H1 (cell line): ENCODE measurements around the gene CTNNA3. TPM values are rescaled to one million over a fixed set of nuclear protein-coding genes. Genes with fewer than 3 reads are reported as not detected.
"Not testable (repeated sequence)": the region's sequence is repeated elsewhere in the genome, so short reads cannot be mapped to it uniquely, and the experiment has no call there.

ENCODE experiments used
- CTCF ChIA-PET: fragments of 300-600 bp; sonication (Branson Sonifier 250); formaldehyde crosslinking; loops from one replicate; lab custom pipeline; 2021; ENCODE audit not compliant: partially characterized antibody; lab: Charles Lee
- POLR2A ChIA-PET: fragments of 300-600 bp; sonication (Branson Sonifier 250); formaldehyde crosslinking; loops from one replicate; lab custom pipeline; 2021; ENCODE audit warnings: inconsistent platforms; ENCODE audit not compliant: partially characterized antibody; lab: Charles Lee
- DNase-seq, 2 experiments: peaks; one replicate each; pipeline versions ENCODE4 v3.0.0 to v3.0.0-alpha.2; 2010 to 2022; ENCODE audit warnings: low spot score in 2 of 2, low read depth in 1 of 2, mixed read lengths in 1 of 2
- FAIRE-seq: peaks from 2 replicates; lab custom pipeline; 2011; peaks lifted over from hg19 to GRCh38; lab: Jason Lieb, UNC
- H2AFZ ChIP-seq: 2 replicates; pipeline ENCODE4 v1.8.1; 2012; ENCODE audit warnings: low read length, inconsistent platforms
- H2AK5ac ChIP-seq: 2 replicates; pipeline ENCODE4 v1.6.1; 2013; ENCODE audit warnings: low read depth, low read length
- H2BK120ac ChIP-seq: replicated peaks from 2 replicates; pipeline ENCODE3; 2013; ENCODE audit warnings: low read depth, low read length, inconsistent platforms
- H2BK12ac ChIP-seq: 2 replicates; pipeline ENCODE4 v1.6.1; 2013; ENCODE audit warnings: low read depth, low read length
- H2BK15ac ChIP-seq: 2 replicates; pipeline ENCODE4 v1.6.1; 2013; ENCODE audit warnings: low read length
- H2BK20ac ChIP-seq: 2 replicates; pipeline ENCODE4 v1.6.1; 2013; ENCODE audit warnings: low read length
- H2BK5ac ChIP-seq: 2 replicates; pipeline ENCODE4 v1.6.1; 2013; ENCODE audit warnings: low read depth, low read length
- H3K14ac ChIP-seq: 2 replicates; pipeline ENCODE4 v1.6.1; 2013; ENCODE audit warnings: inconsistent platforms; ENCODE audit not compliant: insufficient read length
- H3K18ac ChIP-seq: 2 replicates; pipeline ENCODE4 v1.6.1; 2013; ENCODE audit warnings: low read length; ENCODE audit errors: extremely low read depth
- H3K23ac ChIP-seq: 2 replicates; pipeline ENCODE4 v1.6.1; 2013; ENCODE audit warnings: inconsistent platforms; ENCODE audit not compliant: insufficient read length
- H3K23me2 ChIP-seq: 2 replicates; pipeline ENCODE4 v1.6.1; 2013; ENCODE audit warnings: low read depth, low read length
- H3K27ac ChIP-seq: 2 replicates; pipeline ENCODE4 v1.6.1; 2011; ENCODE audit warnings: low read depth, low read length, inconsistent platforms
- H3K27me3 ChIP-seq, 4 experiments: replicated peaks in 1 of 4; 1 replicate in 1 of 4; 2 replicates in 3 of 4; pipeline versions ENCODE4 v1.6.1 to v1.8.1; 2011 to 2013; ENCODE audit warnings: low read length in 3 of 4, mild to moderate bottlenecking in 3 of 4, inconsistent platforms in 2 of 4, mixed read lengths in 2 of 4, moderate library complexity in 1 of 4; ENCODE audit not compliant: control insufficient read depth in 3 of 4, insufficient read depth in 3 of 4; ENCODE audit errors: extremely low read depth in 1 of 4
- H3K36me3 ChIP-seq, 4 experiments: 2 replicates each; pipeline versions ENCODE4 v1.6.1 to v1.8.1; 2011 to 2013; ENCODE audit warnings: mild to moderate bottlenecking in 4 of 4, low read length in 3 of 4, moderate library complexity in 2 of 4, control low read depth in 1 of 4, inconsistent platforms in 1 of 4; ENCODE audit not compliant: insufficient read depth in 4 of 4, control insufficient read depth in 2 of 4
- H3K4ac ChIP-seq: replicated peaks from 2 replicates; pipeline ENCODE3; 2013; ENCODE audit warnings: low read length, low read depth, mixed read lengths, inconsistent platforms; ENCODE audit not compliant: insufficient read length
- H3K4me1 ChIP-seq, 4 experiments: replicated peaks in 1 of 4; 1 replicate in 1 of 4; 2 replicates in 3 of 4; pipeline versions ENCODE4 v1.6.1 to v1.8.1; 2011 to 2013; ENCODE audit warnings: low read length in 3 of 4, inconsistent platforms in 2 of 4, mixed read lengths in 1 of 4; ENCODE audit not compliant: insufficient read depth in 4 of 4, control insufficient read depth in 3 of 4
- H3K4me2 ChIP-seq, 2 experiments: 2 replicates each; pipeline versions ENCODE4 v1.6.1 to v1.8.1; 2011 to 2013; ENCODE audit warnings: low read depth in 2 of 2, low read length in 2 of 2, control low read depth in 1 of 2, inconsistent platforms in 1 of 2, mild to moderate bottlenecking in 1 of 2; ENCODE audit not compliant: insufficient read depth in 1 of 2
- H3K4me3 ChIP-seq, 4 experiments: fragments of 200-600, 300-600 bp in 1 of 4; sonication (generic), shearing (Covaris generic), sonication (Bioruptor Twin) in 1 of 4; 2 replicates each; pipeline versions ENCODE4 v1.5.1 to v1.8.1; 2011 to 2016; ENCODE audit warnings: low read length in 4 of 4, low read depth in 3 of 4, control low read depth in 2 of 4, inconsistent platforms in 2 of 4, mild to moderate bottlenecking in 2 of 4, mixed read lengths in 1 of 4, moderate library complexity in 1 of 4; ENCODE audit not compliant: insufficient read depth in 2 of 4; ENCODE audit errors: extremely low read depth in 1 of 4
- H3K56ac ChIP-seq: replicated peaks from 2 replicates; pipeline ENCODE3; 2013; ENCODE audit warnings: low read depth, mild to moderate bottlenecking, mixed read lengths, low read length, inconsistent platforms; ENCODE audit not compliant: insufficient read length
- H3K79me1 ChIP-seq: 2 replicates; pipeline ENCODE4 v1.6.1; 2013; ENCODE audit warnings: low read depth, low read length, control low read depth
- H3K79me2 ChIP-seq, 2 experiments: 2 replicates each; pipeline versions ENCODE4 v1.6.1 to v1.8.1; 2012 to 2013; ENCODE audit warnings: low read length in 2 of 2, mild to moderate bottlenecking in 2 of 2, inconsistent platforms in 1 of 2; ENCODE audit not compliant: insufficient read depth in 2 of 2, control insufficient read depth in 1 of 2
- H3K9ac ChIP-seq, 4 experiments: replicated peaks in 1 of 4; 1 replicate in 1 of 4; 2 replicates in 3 of 4; pipeline versions ENCODE4 v1.6.1 to v1.8.1; 2011 to 2013; ENCODE audit warnings: low read depth in 3 of 4, low read length in 3 of 4, control low read depth in 2 of 4, mild to moderate bottlenecking in 2 of 4, moderate library complexity in 2 of 4, inconsistent platforms in 1 of 4; ENCODE audit errors: extremely low read depth in 1 of 4
- H3K9me3 ChIP-seq, 2 experiments: 2 replicates each; pipeline versions ENCODE4 v1.6.1 to v1.8.1; 2012 to 2013; ENCODE audit warnings: mild to moderate bottlenecking in 2 of 2, moderate library complexity in 2 of 2, control low read depth in 1 of 2, inconsistent platforms in 1 of 2, low read depth in 1 of 2, low read length in 1 of 2, mixed read lengths in 1 of 2; ENCODE audit not compliant: insufficient read depth in 2 of 2
- H4K20me1 ChIP-seq, 2 experiments: replicated peaks in 1 of 2; 2 replicates each; pipeline versions ENCODE3 to v1.8.1; 2011 to 2013; ENCODE audit warnings: inconsistent platforms in 2 of 2, low read length in 2 of 2, mild to moderate bottlenecking in 1 of 2; ENCODE audit not compliant: insufficient read depth in 2 of 2, control insufficient read depth in 1 of 2
- H4K5ac ChIP-seq: 2 replicates; pipeline ENCODE4 v1.6.1; 2013; ENCODE audit warnings: low read length, low read depth, mixed read lengths, inconsistent platforms; ENCODE audit not compliant: insufficient read length
- H4K8ac ChIP-seq: 2 replicates; pipeline ENCODE4 v1.8.0; 2013; ENCODE audit warnings: mild to moderate bottlenecking, moderate library complexity, low read length, inconsistent platforms; ENCODE audit not compliant: insufficient read depth; ENCODE audit errors: extremely low read depth
- H4K91ac ChIP-seq: replicated peaks from 2 replicates; pipeline ENCODE3; 2013; ENCODE audit warnings: low read length, mixed read lengths, inconsistent platforms; ENCODE audit not compliant: insufficient read length
- CTCF ChIP-seq, 3 experiments: IDR thresholded peaks; 1 replicate in 2 of 3; 2 replicates in 1 of 3; pipeline versions ENCODE4 v1.5.1 to v1.6.1; 2011; ENCODE audit warnings: low read length in 3 of 3, mild to moderate bottlenecking in 3 of 3, inconsistent platforms in 2 of 3, low read depth in 1 of 3, moderate library complexity in 1 of 3; ENCODE audit not compliant: insufficient read depth in 1 of 3; ENCODE audit errors: control extremely low read depth in 1 of 3
- RAD21 ChIP-seq, 2 experiments: IDR thresholded peaks in 1 of 2; conservative IDR thresholded peaks in 1 of 2; 2 replicates each; pipeline ENCODE4 v1.6.1; 2011; ENCODE audit warnings: low read depth in 2 of 2, low read length in 2 of 2, improper control_type of control experiment in 1 of 2, inconsistent platforms in 1 of 2, mild to moderate bottlenecking in 1 of 2, moderate library complexity in 1 of 2
- WGBS, 2 experiments: shearing (Covaris generic) in 1 of 2; methylation state at CpG; one replicate each; pipeline versions ENCODE4 v1.1.6 to v1.1.7; 2013 to 2015; ENCODE audit warnings: low lambda C conversion rate in 2 of 2, mixed read lengths in 2 of 2, inconsistent platforms in 1 of 2, low coverage in 1 of 2, missing lambda C conversion rate in 1 of 2; ENCODE audit not compliant: insufficient replicate concordance in 2 of 2, insufficient coverage in 1 of 2, insufficient read length in 1 of 2; ENCODE audit errors: extremely low coverage in 1 of 2, missing lambda C conversion rate in 1 of 2; 5-methylcytosine and 5-hydroxymethylcytosine counted together
- polyA plus RNA-seq, 7 experiments: library from polyadenylated mRNA; depleted of rRNA in 3 of 7; stranded (reverse) in 5 of 7; unstranded in 2 of 7; fragments of >200 nt in 5 of 7; fragments of 200-250 nt in 2 of 7; gene quantifications; 1 replicate in 5 of 7; 2 replicates in 1 of 7; 4 replicates in 1 of 7; pipeline versions ENCODE4 v1.2.1 to v1.2.3, GENCODE V29; 2011 to 2013; ENCODE audit warnings: missing spikeins in 2 of 7, mixed read lengths in 2 of 7
- total RNA-seq: library from RNA; stranded (reverse); fragmentation: NEBNext Ultra II Directional; extraction: Animal tissue kit (Norgen Biotek cat#: 25700); gene quantifications from 2 replicates; pipeline ENCODE4 v1.2.1, GENCODE V29; 2021

Gene CTNNA3
- total and polyA plus RNA-seq, 2 of the 8 experiments (the other 6 are each of a cell fraction or from before 2014, with no cell fraction given) = 1.3 to 1.5 TPM

- 88% methylated on average over 3 of the region's 3 CpGs; no CpG with 5 or more reads in 1 of the 2 experiments for WGBS, 2 experiments
- H3K4ac ChIP-seq, H3K9ac ChIP-seq, H3K79me2 ChIP-seq, H3K14ac ChIP-seq, H3K4me2 ChIP-seq, H3K36me3 ChIP-seq, H2BK5ac ChIP-seq, H3K23ac ChIP-seq, H3K56ac ChIP-seq, POLR2A ChIA-PET, H3K4me1 ChIP-seq, H2BK20ac ChIP-seq, H4K8ac ChIP-seq, H3K4me3 ChIP-seq, H2BK120ac ChIP-seq, FAIRE-seq, H2BK15ac ChIP-seq, H2AK5ac ChIP-seq, H4K20me1 ChIP-seq, H2AFZ ChIP-seq, H3K18ac ChIP-seq, H4K5ac ChIP-seq, H3K9me3 ChIP-seq, H4K91ac ChIP-seq, H3K27me3 ChIP-seq, H2BK12ac ChIP-seq, H3K79me1 ChIP-seq, H3K27ac ChIP-seq, H3K23me2 ChIP-seq, DNase-seq: not testable (repeated sequence)
- TF ChIP-seq RAD21 (IDR thresholded peaks at IDR 0.05 in 1 of 2, conservative IDR thresholded peaks at IDR 0.05 in 1 of 2; ENCODE audit: low read depth in 2 of 2, low read length in 2 of 2) (peak in 1 of 2 experiments; percentile 18; a peak in 1 of 4 replicates), CTCF (IDR thresholded peaks at IDR 0.05; ENCODE audit: control extremely low read depth in 1 of 3, insufficient read depth in 1 of 3, low read depth in 1 of 3, low read length in 3 of 3) (peak in 1 of 3 experiments; percentile 5; a peak in 1 of 4 replicates)
- CTCF ChIA-PET = interaction anchor here (0.9 to 1.8 kb wide), 3 partner anchors 10 to 247 kb away, joined by 3 to 6 read pairs (median 4); no protein-coding TSS in a partner anchor
Observed at GRCh38 chr10:67530990-67531389, 165.0 kb downstream of the CTNNA3 start.
